Progenitor cell of endocrine pancreas (in vitro differentiated cells): ENCODE results near the gene SPACDR. TPM values are rescaled to one million over a fixed set of nuclear protein-coding genes. Genes with fewer than 3 reads are reported as not detected.
"Not testable (repeated sequence)": the region's sequence is repeated elsewhere in the genome, so short reads cannot be mapped to it uniquely, and the experiment has no call there.

Source experiments
- DNase-seq: peaks from one replicate; pipeline ENCODE4 v3.0.0; 2021; ENCODE audit warnings: low spot score; ENCODE audit not compliant: unreplicated experiment
- H3K27ac Mint-ChIP-seq: 2 replicates; pipeline ENCODE4 v1.8.0; 2021; ENCODE audit warnings: mild to moderate bottlenecking, moderate library complexity, mixed read lengths
- H3K27me3 Mint-ChIP-seq: 2 replicates; pipeline ENCODE4 v1.8.0; 2021; ENCODE audit warnings: mixed read lengths
- H3K36me3 Mint-ChIP-seq: 2 replicates; pipeline ENCODE4 v1.8.0; 2022; ENCODE audit warnings: mixed read lengths; ENCODE audit not compliant: insufficient read depth
- H3K4me1 Mint-ChIP-seq: 2 replicates; pipeline ENCODE4 v1.8.0; 2021; ENCODE audit warnings: low read depth, mixed read lengths
- H3K4me3 Mint-ChIP-seq: 2 replicates; pipeline ENCODE4 v1.8.0; 2021; ENCODE audit warnings: low read depth, mild to moderate bottlenecking, moderate library complexity, mixed read lengths
- H3K9me3 Mint-ChIP-seq: 2 replicates; pipeline ENCODE4 v1.8.0; 2021; ENCODE audit warnings: low read depth, mixed read lengths
- total RNA-seq: library from RNA; stranded (reverse); gene quantifications from 2 replicates; pipeline ENCODE4 v1.2.1, GENCODE V29; 2021
- TF ChIP-seq, protein P1 (sequence below): fragments of 200-600 bp; sonication (generic); IDR thresholded peaks from one replicate; pipeline ENCODE4 v1.5.0; 2021; ENCODE audit warnings: antibody characterized with exemption, mild to moderate bottlenecking; ENCODE audit not compliant: unreplicated experiment

Gene SPACDR
- total RNA-seq, 1 donor from 2014 or later = 0.67 TPM

DNA sequence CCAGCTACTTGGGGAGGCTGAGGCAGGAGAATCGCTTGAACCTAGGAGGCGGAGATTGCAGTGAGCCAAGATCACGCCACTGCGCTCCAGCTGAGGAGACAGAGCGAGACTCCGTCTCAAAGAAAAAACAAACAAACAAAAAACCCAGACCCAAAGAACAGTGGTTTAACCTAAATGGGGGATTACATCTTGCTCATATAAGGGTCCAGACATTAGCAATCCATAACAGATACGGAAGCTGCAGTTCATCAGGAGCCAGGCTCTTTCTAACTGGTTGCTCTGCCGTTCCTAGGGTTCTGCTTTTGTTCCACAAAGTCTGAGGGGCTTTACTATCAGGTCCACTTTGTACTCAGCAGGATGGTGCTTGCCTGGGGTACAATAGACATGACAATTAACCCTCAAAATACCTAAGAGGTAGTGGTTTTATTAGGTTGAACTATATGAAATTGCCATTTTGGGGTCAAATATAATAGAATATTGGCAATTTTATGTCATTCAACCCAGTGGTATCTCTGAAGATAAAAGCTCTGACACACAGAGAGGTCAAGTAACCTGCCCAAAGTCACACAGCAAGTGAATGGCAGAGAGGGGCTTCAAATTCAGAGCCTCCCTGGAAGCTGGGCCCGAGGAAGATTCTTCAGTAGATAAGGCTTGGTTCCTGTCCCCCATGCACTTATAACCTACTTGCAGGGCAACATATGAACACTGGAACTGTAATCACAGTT is 41.0 kb upstream of the SPACDR start:
- Mint-ChIP-seq H3K27me3 (peaks cover 5% of the 10 kb centered on the region), H3K4me3 (no peak overlapping the region), H3K27ac (no peak overlapping the region), H3K9me3 (no peaks in the 10 kb centered on the region), H3K36me3 (no peaks in the 10 kb centered on the region), H3K4me1 (no peaks in the 10 kb centered on the region)
- DNase-seq = no peak
- TF ChIP-seq, protein P1, sequence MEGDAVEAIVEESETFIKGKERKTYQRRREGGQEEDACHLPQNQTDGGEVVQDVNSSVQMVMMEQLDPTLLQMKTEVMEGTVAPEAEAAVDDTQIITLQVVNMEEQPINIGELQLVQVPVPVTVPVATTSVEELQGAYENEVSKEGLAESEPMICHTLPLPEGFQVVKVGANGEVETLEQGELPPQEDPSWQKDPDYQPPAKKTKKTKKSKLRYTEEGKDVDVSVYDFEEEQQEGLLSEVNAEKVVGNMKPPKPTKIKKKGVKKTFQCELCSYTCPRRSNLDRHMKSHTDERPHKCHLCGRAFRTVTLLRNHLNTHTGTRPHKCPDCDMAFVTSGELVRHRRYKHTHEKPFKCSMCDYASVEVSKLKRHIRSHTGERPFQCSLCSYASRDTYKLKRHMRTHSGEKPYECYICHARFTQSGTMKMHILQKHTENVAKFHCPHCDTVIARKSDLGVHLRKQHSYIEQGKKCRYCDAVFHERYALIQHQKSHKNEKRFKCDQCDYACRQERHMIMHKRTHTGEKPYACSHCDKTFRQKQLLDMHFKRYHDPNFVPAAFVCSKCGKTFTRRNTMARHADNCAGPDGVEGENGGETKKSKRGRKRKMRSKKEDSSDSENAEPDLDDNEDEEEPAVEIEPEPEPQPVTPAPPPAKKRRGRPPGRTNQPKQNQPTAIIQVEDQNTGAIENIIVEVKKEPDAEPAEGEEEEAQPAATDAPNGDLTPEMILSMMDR = no peak

DNA sequence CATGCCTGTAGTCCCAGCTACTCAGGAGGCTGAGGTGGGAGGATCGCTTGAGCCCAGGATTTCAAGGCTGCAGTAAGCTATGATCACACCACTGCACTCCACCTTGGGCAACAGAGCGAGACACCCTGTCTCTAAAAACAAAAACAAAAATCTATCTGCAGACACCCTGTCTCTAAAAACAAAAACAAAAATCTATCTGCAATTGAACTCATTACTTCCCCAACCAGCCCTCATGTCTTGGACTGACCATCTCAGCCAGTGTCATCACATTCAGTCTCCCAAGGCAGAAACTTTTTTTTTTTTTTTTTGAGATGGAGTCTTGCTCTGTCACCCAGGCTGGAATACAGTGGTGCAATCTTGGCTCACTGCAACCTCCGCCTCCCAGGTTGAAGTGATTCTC is 40.0 kb upstream of the SPACDR start:
- not testable (repeated sequence) for DNase-seq, H3K27me3 Mint-ChIP-seq, H3K36me3 Mint-ChIP-seq, H3K4me1 Mint-ChIP-seq, H3K27ac Mint-ChIP-seq, H3K4me3 Mint-ChIP-seq, H3K9me3 Mint-ChIP-seq

DNA sequence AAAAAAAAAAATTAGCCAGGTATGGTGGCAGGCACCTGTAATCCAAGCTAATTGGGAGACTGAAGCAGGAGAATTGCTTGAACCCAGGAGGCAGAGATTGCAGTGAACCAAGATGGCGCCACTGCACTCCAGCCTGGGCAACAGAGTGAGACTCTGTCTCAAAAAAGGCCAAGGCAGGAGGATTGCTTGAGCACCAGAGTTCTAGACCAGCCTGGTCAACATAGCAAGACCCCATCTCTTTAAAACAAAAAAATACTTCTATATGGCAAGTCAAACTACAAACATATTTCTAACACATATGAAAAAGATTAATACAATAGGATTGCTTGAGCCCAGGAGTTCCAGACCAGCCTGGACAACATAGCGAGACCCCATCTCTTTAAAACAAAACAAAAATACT is 36.7 kb upstream of the SPACDR start:
- H3K36me3 Mint-ChIP-seq, H3K9me3 Mint-ChIP-seq, H3K4me3 Mint-ChIP-seq, H3K4me1 Mint-ChIP-seq, DNase-seq, H3K27ac Mint-ChIP-seq, H3K27me3 Mint-ChIP-seq: not testable (repeated sequence)

DNA sequence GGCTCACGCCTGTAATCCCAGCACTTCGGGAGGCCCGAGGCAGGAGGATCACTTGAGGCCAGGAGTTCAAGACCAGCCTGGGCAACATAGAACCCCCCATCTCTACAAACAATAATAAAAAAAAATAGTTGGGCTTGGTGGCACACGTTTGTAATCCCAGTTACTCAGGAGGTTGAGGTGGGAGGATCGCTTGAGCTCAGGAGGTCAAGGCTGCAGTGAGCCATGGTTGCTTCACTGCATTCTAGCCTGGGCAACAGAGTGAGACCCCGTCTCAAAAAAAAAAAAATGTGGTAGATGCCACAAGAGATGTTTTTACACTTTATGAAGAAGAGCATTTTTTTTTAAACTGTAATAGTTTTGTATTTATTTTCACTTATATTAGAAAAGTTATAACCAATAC is 32.4 kb upstream of the SPACDR start:
- no peaks in the 10 kb centered on the region for H3K4me1 Mint-ChIP-seq
- no peaks in the 10 kb centered on the region for H3K36me3 Mint-ChIP-seq
- no peak for DNase-seq
- H3K27ac Mint-ChIP-seq = no peak overlapping the region
- H3K27me3 Mint-ChIP-seq = peaks cover 26% of the 10 kb centered on the region
- TF ChIP-seq, protein P1 = no peak
- no peak overlapping the region for H3K4me3 Mint-ChIP-seq
- no peaks in the 10 kb centered on the region for H3K9me3 Mint-ChIP-seq

DNA sequence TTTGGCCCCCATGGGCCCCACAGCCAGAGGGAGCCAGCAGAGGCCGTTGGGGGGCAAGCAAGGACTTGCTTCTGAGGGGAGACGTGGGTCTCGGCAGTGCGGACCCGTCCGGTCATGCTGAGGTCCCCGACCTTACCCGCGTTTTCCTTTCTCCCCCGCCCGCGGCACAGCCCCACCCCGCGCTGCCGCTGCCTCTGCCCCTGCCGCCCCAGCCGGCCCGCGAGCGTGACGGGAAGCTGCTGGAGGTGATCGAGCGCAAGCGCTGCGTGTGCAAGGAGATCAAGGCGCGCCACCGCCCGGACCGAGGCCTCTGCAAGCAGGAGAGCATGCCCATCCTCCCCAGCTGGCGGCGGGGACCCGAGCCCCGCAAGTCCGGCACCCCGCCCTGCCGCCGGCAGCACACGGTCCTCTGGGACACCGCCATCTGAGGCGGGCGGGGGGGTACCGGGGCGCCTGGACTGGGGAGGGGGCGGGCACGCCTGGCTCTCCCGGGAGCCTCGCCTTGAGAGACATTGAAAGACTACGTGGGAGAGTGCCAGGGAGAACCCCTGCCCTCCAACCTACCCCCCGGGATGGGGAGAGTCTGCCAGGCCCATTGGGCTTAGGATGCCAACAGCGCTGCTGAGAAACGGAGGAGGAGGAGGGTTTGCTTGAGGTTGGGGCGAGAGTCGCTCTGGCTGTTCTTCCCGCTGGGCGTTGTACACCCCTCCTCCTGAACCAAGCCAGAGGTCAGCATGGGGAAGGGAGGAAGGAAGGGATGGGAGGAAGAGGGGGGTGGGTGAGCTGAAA is 29.6 kb upstream of the SPACDR start:
- TF ChIP-seq, protein P1 = no peak
- H3K36me3 Mint-ChIP-seq = no peaks in the 10 kb centered on the region
- H3K9me3 Mint-ChIP-seq = no peaks in the 10 kb centered on the region
- H3K4me3 Mint-ChIP-seq = no peak overlapping the region
- DNase-seq = no peak
- peaks cover 2% of the 10 kb centered on the region for H3K4me1 Mint-ChIP-seq
- H3K27ac Mint-ChIP-seq = no peak overlapping the region
- peaks cover 26% of the 10 kb centered on the region for H3K27me3 Mint-ChIP-seq

DNA sequence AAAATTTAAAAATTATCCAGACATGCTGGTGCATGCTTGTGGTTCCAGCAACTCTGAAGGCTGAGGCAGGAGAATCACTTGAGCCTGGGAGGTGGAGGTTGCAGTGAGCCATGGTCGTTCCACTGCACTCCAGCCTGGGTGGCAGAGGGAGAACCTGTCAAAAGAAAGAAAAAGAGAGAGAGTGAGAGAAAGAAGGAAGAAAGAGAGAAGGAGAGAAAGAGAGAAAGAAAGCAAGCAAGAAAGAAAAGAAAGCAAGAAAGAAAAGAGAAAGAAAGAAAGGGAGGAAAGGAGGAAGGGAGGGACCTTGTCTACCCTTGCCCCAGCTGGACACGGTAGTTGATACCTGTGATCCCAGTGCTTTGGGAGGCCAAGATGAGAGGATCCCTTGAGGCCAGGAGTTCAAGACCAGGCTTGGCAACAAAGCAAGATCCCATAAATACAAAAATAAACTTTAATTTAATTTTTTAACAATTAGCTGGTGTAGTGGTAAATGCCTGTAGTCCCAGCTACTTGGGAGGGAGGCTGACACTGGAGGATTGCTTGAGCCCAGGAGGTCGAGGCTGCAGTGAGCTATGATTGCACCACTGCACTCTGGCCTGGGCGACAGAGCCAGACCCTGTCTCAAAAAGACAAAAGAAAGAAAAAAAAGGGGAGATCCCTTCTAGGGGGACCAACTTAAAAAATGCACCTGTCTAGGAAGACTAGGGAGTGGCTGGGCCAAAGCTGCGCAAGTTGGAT is 28.8 kb upstream of the SPACDR start:
- Mint-ChIP-seq H3K4me3 (no peak overlapping the region), H3K36me3 (no peaks in the 10 kb centered on the region), H3K27me3 (peaks cover 26% of the 10 kb centered on the region), H3K4me1 (peaks cover 2% of the 10 kb centered on the region), H3K27ac (no peak overlapping the region), H3K9me3 (no peaks in the 10 kb centered on the region)
- no peak for DNase-seq
- TF ChIP-seq, protein P1 = no peak
